Right lobe of liver (tissue), 4 donors: ENCODE results near the gene CANT1.

Source experiments
- POLR2A ChIP-seq: fragments of 450-650 bp; IDR thresholded peaks from one replicate; pipeline ENCODE4 v1.6.1; 2017; ENCODE audit warnings: antibody characterized with exemption, mild to moderate bottlenecking
- TF ChIP-seq, protein P1 (sequence below), 4 donors: fragments of 200-600 bp in 3 of 4; fragments of 450-650 bp in 1 of 4; IDR thresholded peaks; one replicate each; pipeline versions ENCODE4 v1.5.1 to v1.8.0; 2016 to 2022; ENCODE audit warnings: antibody characterized with exemption in 4 of 4, mild to moderate bottlenecking in 2 of 4
- donor health status: DM: no; HTN: no; CAD: no.
- donor health status: DM: no; HTN: no; CAD: no.
- donor health status: DM: no; HTN: yes; CAD: no.

DNA sequence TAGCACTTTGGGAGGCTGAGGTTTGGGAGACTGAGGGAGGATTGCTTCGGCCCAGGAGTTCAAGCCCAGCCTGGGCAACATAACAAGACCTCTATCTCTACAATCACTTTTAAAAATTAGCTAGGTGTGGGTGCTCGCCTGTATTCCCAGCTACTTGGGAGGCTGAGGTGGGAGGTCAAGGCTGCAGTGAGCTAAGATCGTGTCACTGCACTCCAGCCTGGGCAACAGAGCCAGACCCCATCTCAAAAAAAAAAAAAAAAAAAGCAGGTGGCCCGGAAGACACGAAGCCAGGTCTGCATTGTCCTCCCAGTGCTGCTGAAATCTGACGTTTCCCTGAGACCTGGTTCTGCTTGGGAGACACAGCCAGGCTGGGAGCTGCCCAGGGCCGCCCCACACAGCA is 65.5 kb downstream of the CANT1 start:
- TF ChIP-seq, protein P1, sequence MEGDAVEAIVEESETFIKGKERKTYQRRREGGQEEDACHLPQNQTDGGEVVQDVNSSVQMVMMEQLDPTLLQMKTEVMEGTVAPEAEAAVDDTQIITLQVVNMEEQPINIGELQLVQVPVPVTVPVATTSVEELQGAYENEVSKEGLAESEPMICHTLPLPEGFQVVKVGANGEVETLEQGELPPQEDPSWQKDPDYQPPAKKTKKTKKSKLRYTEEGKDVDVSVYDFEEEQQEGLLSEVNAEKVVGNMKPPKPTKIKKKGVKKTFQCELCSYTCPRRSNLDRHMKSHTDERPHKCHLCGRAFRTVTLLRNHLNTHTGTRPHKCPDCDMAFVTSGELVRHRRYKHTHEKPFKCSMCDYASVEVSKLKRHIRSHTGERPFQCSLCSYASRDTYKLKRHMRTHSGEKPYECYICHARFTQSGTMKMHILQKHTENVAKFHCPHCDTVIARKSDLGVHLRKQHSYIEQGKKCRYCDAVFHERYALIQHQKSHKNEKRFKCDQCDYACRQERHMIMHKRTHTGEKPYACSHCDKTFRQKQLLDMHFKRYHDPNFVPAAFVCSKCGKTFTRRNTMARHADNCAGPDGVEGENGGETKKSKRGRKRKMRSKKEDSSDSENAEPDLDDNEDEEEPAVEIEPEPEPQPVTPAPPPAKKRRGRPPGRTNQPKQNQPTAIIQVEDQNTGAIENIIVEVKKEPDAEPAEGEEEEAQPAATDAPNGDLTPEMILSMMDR (IDR thresholded peaks at IDR 0.05): no peak
- TF ChIP-seq POLR2A: no peak
